Caco-2 (cell line): ENCODE measurements around the gene FAM13B. TPM values are rescaled to one million over a fixed set of nuclear protein-coding genes. Genes with fewer than 3 reads are reported as not detected.

Experiments
- BruUV-seq: library from RNA; stranded (reverse); fragments of 400-500 nt; replicated peaks from 2 replicates; lab custom pipeline; 2021; lab: Mats Ljungman, UMichigan
- CTCF ChIA-PET: fragments of 300-600 bp; sonication (Branson Sonifier 250); formaldehyde crosslinking; loops from one replicate; lab custom pipeline; 2022; ENCODE audit warnings: antibody characterized with exemption; lab: Charles Lee
- POLR2A ChIA-PET: fragments of 300-600 bp; sonication (Branson Sonifier 250); formaldehyde crosslinking; loops from one replicate; lab custom pipeline; 2022; ENCODE audit warnings: antibody characterized with exemption; lab: Charles Lee
- DNase-seq, 2 experiments: peaks; one replicate each; pipeline versions ENCODE4 v3.0.0 to v3.0.0-alpha.2; 2020 to 2022
- H3K27me3 ChIP-seq: replicated peaks from 2 replicates; pipeline ENCODE4 v1.6.0; 2011; ENCODE audit warnings: low read length; ENCODE audit not compliant: control insufficient read depth, insufficient read depth
- H3K36me3 ChIP-seq: 2 replicates; pipeline ENCODE4 v1.5.1; 2011; ENCODE audit warnings: low read length; ENCODE audit not compliant: control insufficient read depth, insufficient read depth
- H3K4me1 ChIP-seq: fragments of 250-450 bp; sonication (Bioruptor Pico); 2 replicates; pipeline ENCODE4 v1.5.1; 2020; ENCODE audit warnings: mild to moderate bottlenecking
- H3K4me3 ChIP-seq: 2 replicates; pipeline ENCODE4 v1.5.1; 2011; ENCODE audit warnings: low read depth, mild to moderate bottlenecking, control low read depth, low read length
- H3K9me3 ChIP-seq: fragments of 250-450 bp; sonication (Bioruptor Pico); 2 replicates; pipeline ENCODE4 v1.5.1; 2020; ENCODE audit warnings: mild to moderate bottlenecking, moderate library complexity
- H3K27ac Mint-ChIP-seq: one replicate; pipeline ENCODE4 v1.8.0; 2022; ENCODE audit warnings: mixed read lengths; ENCODE audit not compliant: unreplicated experiment
- H3K27me3 Mint-ChIP-seq: one replicate; pipeline ENCODE4 v1.8.0; 2022; ENCODE audit warnings: mixed read lengths; ENCODE audit not compliant: insufficient read depth, unreplicated experiment
- H3K36me3 Mint-ChIP-seq: one replicate; pipeline ENCODE4 v1.8.0; 2022; ENCODE audit warnings: mild to moderate bottlenecking, mixed read lengths; ENCODE audit not compliant: insufficient read depth, unreplicated experiment
- H3K4me1 Mint-ChIP-seq: one replicate; pipeline ENCODE4 v1.8.0; 2022; ENCODE audit warnings: low read depth, mixed read lengths; ENCODE audit not compliant: unreplicated experiment
- H3K4me3 Mint-ChIP-seq: one replicate; pipeline ENCODE4 v1.8.0; 2022; ENCODE audit warnings: mild to moderate bottlenecking, moderate library complexity, mixed read lengths; ENCODE audit not compliant: unreplicated experiment
- H3K9me3 Mint-ChIP-seq: one replicate; pipeline ENCODE4 v1.8.0; 2022; ENCODE audit warnings: mixed read lengths; ENCODE audit not compliant: unreplicated experiment
- intact Hi-C: fragments of 100-400 bp; cut with micrococcal nuclease; formaldehyde crosslinking; loops from one replicate; pipeline ENCODE4 v1.10.0; 2022; ENCODE audit not compliant: unreplicated experiment
- total RNA-seq: library from RNA; stranded (reverse); gene quantifications from 2 replicates; pipeline ENCODE4 v1.2.3, GENCODE V29; 2022
- TF ChIP-seq, protein P1 (sequence below), 2 experiments: fragments of 200-600 bp in 1 of 2; IDR thresholded peaks; 1 replicate in 1 of 2; 2 replicates in 1 of 2; pipeline versions ENCODE4 v1.5.1 to v1.8.0; 2011 to 2022; ENCODE audit warnings: antibody characterized with exemption in 1 of 2, control low read depth in 1 of 2, inconsistent platforms in 1 of 2, low read depth in 1 of 2, low read length in 1 of 2, mild to moderate bottlenecking in 1 of 2, moderate library complexity in 1 of 2; ENCODE audit not compliant: insufficient read depth in 1 of 2, severe bottlenecking in 1 of 2, unreplicated experiment in 1 of 2

Gene FAM13B
- total RNA-seq, 1 experiment from 2014 or later = 55.8 TPM

- no peaks in the 10 kb centered on the region for H3K36me3 ChIP-seq
- H3K27me3 ChIP-seq = no peaks in the 10 kb centered on the region
- no peak overlapping the region for H3K4me3 ChIP-seq
- no peak overlapping the region for H3K4me3 Mint-ChIP-seq
- ChIA-PET POLR2A (interaction anchor here (0.5 to 0.6 kb wide), 2 partner anchors 32 to 241 kb away, joined by 3 read pairs; no protein-coding TSS in a partner anchor), CTCF (no interaction called here)
- TF ChIP-seq, protein P1, sequence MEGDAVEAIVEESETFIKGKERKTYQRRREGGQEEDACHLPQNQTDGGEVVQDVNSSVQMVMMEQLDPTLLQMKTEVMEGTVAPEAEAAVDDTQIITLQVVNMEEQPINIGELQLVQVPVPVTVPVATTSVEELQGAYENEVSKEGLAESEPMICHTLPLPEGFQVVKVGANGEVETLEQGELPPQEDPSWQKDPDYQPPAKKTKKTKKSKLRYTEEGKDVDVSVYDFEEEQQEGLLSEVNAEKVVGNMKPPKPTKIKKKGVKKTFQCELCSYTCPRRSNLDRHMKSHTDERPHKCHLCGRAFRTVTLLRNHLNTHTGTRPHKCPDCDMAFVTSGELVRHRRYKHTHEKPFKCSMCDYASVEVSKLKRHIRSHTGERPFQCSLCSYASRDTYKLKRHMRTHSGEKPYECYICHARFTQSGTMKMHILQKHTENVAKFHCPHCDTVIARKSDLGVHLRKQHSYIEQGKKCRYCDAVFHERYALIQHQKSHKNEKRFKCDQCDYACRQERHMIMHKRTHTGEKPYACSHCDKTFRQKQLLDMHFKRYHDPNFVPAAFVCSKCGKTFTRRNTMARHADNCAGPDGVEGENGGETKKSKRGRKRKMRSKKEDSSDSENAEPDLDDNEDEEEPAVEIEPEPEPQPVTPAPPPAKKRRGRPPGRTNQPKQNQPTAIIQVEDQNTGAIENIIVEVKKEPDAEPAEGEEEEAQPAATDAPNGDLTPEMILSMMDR (IDR thresholded peaks at IDR 0.05; ENCODE audit: insufficient read depth in 1 of 2, low read depth in 1 of 2, low read length in 1 of 2, severe bottlenecking in 1 of 2, unreplicated experiment in 1 of 2) = no peak
- no peaks in the 10 kb centered on the region for H3K4me1 Mint-ChIP-seq
- H3K36me3 Mint-ChIP-seq = peaks cover 39% of the 10 kb centered on the region
- H3K4me1 ChIP-seq = no peaks in the 10 kb centered on the region
- no TSS peak for BruUV-seq
- H3K9me3 ChIP-seq = no peaks in the 10 kb centered on the region
- H3K27ac Mint-ChIP-seq = no peak overlapping the region
- no peaks in the 10 kb centered on the region for H3K9me3 Mint-ChIP-seq
- H3K27me3 Mint-ChIP-seq = no peaks in the 10 kb centered on the region
- no peak for DNase-seq
- intact Hi-C loops = no loop called here
Measured at GRCh38 chr5:137932800-137933199, 100.1 kb downstream of the FAM13B start.

DNA sequence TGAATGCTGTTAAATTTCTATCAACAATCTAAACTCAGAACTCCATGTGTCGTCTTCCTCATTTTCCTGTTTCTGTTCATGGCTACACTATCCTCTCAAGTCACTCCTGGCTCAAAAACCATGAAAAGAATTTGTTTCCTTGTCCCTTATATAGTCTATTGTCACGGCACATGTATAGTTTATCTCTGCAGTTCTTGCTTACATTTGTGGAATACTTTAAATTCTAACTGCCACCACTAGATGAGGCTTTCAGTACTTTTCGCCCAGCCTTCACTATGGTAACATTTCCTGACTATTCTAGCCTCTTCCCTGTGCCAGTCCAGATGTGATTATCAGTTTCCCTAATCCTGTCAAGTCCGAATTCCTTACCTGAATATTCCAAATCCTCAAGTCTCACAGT, 109.0 kb downstream of the FAM13B start:
- H3K27ac Mint-ChIP-seq = peak overlapping the region; percentile 6
- no TSS peak for BruUV-seq

GRCh38 chr5:137921931-137922330, 110.9 kb downstream of the FAM13B start:
- Histone ChIP-seq H3K4me1 (peaks cover 13% of the 10 kb centered on the region), H3K27me3 (no peaks in the 10 kb centered on the region), H3K4me3 (no peak overlapping the region), H3K9me3 (no peaks in the 10 kb centered on the region), H3K36me3 (no peaks in the 10 kb centered on the region)
- Mint-ChIP-seq H3K27me3 (no peaks in the 10 kb centered on the region), H3K9me3 (peaks cover 10% of the 10 kb centered on the region), H3K36me3 (peaks cover 8% of the 10 kb centered on the region), H3K4me3 (no peak overlapping the region), H3K4me1 (peaks cover 12% of the 10 kb centered on the region), H3K27ac (no peak overlapping the region)
- POLR2A ChIA-PET = no interaction called here
- CTCF ChIA-PET = interaction anchor here (0.7 kb wide), 1 partner anchor 207 kb away, joined by 3 read pairs; no protein-coding TSS in a partner anchor
- TF ChIP-seq, protein P1 (IDR thresholded peaks at IDR 0.05; ENCODE audit: insufficient read depth in 1 of 2, low read depth in 1 of 2, low read length in 1 of 2, severe bottlenecking in 1 of 2, unreplicated experiment in 1 of 2) = no peak
- no TSS peak for BruUV-seq
- no peak for DNase-seq
- intact Hi-C loops = no loop called here

More for the DNA sequence above, 109.0 kb downstream of the FAM13B start:
- H3K27me3 ChIP-seq = no peaks in the 10 kb centered on the region
- DNase-seq = peak in 1 of 2 experiments; percentile 5
- intact Hi-C loops = no loop called here
- ChIA-PET CTCF (no interaction called here), POLR2A (no interaction called here)
- Mint-ChIP-seq H3K4me3 (no peak overlapping the region), H3K27me3 (no peaks in the 10 kb centered on the region), H3K9me3 (no peaks in the 10 kb centered on the region), H3K4me1 (peaks cover 12% of the 10 kb centered on the region), H3K36me3 (peaks cover 13% of the 10 kb centered on the region)
- TF ChIP-seq, protein P1 (IDR thresholded peaks at IDR 0.05; ENCODE audit: insufficient read depth in 1 of 2, low read depth in 1 of 2, low read length in 1 of 2, severe bottlenecking in 1 of 2, unreplicated experiment in 1 of 2) = no peak
- H3K4me1 ChIP-seq = peaks cover 13% of the 10 kb centered on the region
- H3K4me3 ChIP-seq = no peak overlapping the region
- no peaks in the 10 kb centered on the region for H3K36me3 ChIP-seq
- no peaks in the 10 kb centered on the region for H3K9me3 ChIP-seq
